Neural progenitor cell (in vitro differentiated cells): ENCODE data around the gene SF3B2.

Source experiments
- EZH2 ChIP-seq: fragments of 200-600 bp; sonication (generic); IDR thresholded peaks from 2 replicates; pipeline ENCODE4 v1.6.1; 2017; ENCODE audit warnings: antibody characterized with exemption, mild to moderate bottlenecking, moderate library complexity
- EZH2phosphoT487 ChIP-seq: fragments of 200-600 bp; sonication (generic); IDR thresholded peaks from 2 replicates; pipeline ENCODE4 v1.6.1; 2017; ENCODE audit warnings: antibody characterized with exemption
- TF ChIP-seq, protein P1 (sequence below): fragments of 200-600 bp; sonication (generic); IDR thresholded peaks from 2 replicates; pipeline ENCODE4 v1.5.1; 2017; ENCODE audit warnings: antibody characterized with exemption, mild to moderate bottlenecking

DNA sequence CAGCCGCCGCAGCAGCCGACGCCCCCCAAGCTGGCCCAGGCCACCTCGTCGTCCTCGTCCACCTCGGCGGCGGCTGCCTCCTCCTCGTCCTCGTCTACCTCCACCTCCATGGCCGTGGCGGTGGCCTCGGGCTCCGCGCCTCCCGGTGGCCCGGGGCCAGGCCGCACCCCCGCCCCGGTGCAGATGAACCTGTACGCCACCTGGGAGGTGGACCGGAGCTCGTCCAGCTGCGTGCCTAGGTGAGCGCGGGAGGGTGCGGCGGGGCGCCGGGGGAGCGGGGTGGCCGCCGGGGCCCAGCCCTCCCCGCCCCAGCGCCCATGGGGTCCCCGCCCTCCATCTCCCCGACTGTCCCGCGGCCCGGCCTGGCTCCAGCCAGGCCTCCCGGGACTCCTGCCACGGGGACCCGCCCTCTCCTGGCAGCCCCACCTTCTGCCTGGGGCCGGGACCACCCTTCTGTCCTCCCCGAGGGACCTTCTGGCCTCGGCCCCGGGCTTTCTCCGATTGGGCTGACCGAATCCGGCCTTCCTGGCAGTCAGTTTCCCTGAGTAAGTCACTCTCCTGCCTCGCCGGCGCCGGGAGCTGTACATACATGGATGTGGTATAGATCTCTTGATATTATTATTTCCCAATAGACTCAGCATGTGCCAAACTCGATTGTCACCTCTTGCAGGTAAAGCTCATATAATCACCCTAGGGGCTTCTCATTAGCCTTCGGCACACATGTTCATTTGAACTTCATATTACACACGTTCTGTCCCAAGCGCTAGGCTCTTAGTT, 18.6 kb downstream of the SF3B2 start:
- TF ChIP-seq, protein P1, sequence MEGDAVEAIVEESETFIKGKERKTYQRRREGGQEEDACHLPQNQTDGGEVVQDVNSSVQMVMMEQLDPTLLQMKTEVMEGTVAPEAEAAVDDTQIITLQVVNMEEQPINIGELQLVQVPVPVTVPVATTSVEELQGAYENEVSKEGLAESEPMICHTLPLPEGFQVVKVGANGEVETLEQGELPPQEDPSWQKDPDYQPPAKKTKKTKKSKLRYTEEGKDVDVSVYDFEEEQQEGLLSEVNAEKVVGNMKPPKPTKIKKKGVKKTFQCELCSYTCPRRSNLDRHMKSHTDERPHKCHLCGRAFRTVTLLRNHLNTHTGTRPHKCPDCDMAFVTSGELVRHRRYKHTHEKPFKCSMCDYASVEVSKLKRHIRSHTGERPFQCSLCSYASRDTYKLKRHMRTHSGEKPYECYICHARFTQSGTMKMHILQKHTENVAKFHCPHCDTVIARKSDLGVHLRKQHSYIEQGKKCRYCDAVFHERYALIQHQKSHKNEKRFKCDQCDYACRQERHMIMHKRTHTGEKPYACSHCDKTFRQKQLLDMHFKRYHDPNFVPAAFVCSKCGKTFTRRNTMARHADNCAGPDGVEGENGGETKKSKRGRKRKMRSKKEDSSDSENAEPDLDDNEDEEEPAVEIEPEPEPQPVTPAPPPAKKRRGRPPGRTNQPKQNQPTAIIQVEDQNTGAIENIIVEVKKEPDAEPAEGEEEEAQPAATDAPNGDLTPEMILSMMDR = no peak
- no peak for TF ChIP-seq EZH2
- TF ChIP-seq EZH2phosphoT487 = no peak
